AG09319 (cell line): ENCODE data around the gene ITPK1.

ENCODE experiments used
- DNase-seq: peaks from one replicate; pipeline ENCODE4 v3.0.0-alpha.2; 2010; ENCODE audit warnings: low read depth; ENCODE audit errors: extremely low read depth
- CTCF ChIP-seq: IDR thresholded peaks from 2 replicates; pipeline ENCODE4 v1.5.1; 2011; ENCODE audit warnings: low read depth, mild to moderate bottlenecking, inconsistent platforms, low read length, moderate library complexity

The ITPK1 gene

GRCh38 chr14:93079321-93079720 is 36.4 kb downstream of the ITPK1 start:
- DNase-seq, result no peak
- TF ChIP-seq CTCF, result no peak; the same call in none of the 2 replicates

- no peak for TF ChIP-seq CTCF
- DNase-seq, result peak; percentile 57
These were observed 36.9 kb downstream of the ITPK1 start for GRCh38 chr14:93078870-93079269.

- no peak for DNase-seq
- no peak for TF ChIP-seq CTCF
These were observed 39.0 kb downstream of the ITPK1 start for GRCh38 chr14:93076755-93077154.

GRCh38 chr14:93075891-93076290 is 39.8 kb downstream of the ITPK1 start:
- TF ChIP-seq CTCF, result no peak
- no peak for DNase-seq

GRCh38 chr14:93073910-93074769 is 41.6 kb downstream of the ITPK1 start:
- DNase-seq, result no peak

GRCh38 chr14:93073358-93073707 is 42.4 kb downstream of the ITPK1 start:
- no peak for TF ChIP-seq CTCF
- no peak for DNase-seq

More at GRCh38 chr14:93073910-93074769, 41.6 kb downstream of the ITPK1 start:
- no peak for TF ChIP-seq CTCF

GRCh38 chr14:93072659-93073357 is 42.9 kb downstream of the ITPK1 start:
- DNase-seq, result no peak
- TF ChIP-seq CTCF, result no peak
